ENCODE data around the gene KLHDC7B.
A peak's percentile ranks its signal among the peaks of the same experiment; 100 is the strongest.

KLHDC7B gene

DNA sequence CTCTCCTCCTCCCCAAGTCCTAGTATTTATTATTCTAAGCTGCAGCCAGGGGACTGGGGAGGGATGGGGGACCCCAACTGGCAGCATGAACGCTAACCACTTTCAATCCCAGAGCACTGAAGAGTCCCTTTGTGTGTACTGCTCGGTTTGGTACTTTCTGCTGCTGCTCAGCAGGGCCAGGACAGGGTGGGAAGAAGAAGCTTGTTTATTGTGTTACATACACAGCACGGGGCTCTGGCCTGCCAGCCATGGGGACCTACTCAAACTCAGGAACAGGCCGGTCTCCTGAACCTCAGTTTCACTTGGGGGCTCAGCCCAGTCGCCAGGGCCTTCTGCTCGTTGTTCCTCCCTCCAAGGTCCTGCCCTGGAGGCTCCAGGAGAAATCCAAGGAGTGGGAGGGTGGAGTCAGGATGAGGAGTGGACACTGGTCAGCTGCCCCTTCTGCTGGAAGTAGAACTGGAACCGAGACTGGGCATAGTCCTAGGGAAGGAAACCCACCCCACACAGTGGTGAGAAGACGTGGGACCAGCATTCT lies 33.1 kb downstream of the KLHDC7B start:
- no peaks in the 10 kb centered on the region for H3K36me3 ChIP-seq (ENCODE audit: insufficient read depth, low read length)
- no peaks in the 10 kb centered on the region for H3K9me3 ChIP-seq (ENCODE audit: insufficient read depth, low read depth, low read length)
- H3K4me3 ChIP-seq (ENCODE audit: low read length, poor library complexity, severe bottlenecking), result no peak overlapping the region
- no peaks in the 10 kb centered on the region for H3F3A ChIP-seq (ENCODE audit: low read depth)
- no peak overlapping the region for H3K9ac ChIP-seq (ENCODE audit: low read depth, low read length, poor library complexity, severe bottlenecking)
- peaks cover 24% of the 10 kb centered on the region for H3K79me2 ChIP-seq (ENCODE audit: insufficient read depth, low read length)
- no peak overlapping the region for H2AFZ ChIP-seq (ENCODE audit: low read length)
- peaks cover 17% of the 10 kb centered on the region for H3K4me1 ChIP-seq (ENCODE audit: insufficient read depth, low read length, poor library complexity, severe bottlenecking)
- TF ChIP-seq, protein P1, sequence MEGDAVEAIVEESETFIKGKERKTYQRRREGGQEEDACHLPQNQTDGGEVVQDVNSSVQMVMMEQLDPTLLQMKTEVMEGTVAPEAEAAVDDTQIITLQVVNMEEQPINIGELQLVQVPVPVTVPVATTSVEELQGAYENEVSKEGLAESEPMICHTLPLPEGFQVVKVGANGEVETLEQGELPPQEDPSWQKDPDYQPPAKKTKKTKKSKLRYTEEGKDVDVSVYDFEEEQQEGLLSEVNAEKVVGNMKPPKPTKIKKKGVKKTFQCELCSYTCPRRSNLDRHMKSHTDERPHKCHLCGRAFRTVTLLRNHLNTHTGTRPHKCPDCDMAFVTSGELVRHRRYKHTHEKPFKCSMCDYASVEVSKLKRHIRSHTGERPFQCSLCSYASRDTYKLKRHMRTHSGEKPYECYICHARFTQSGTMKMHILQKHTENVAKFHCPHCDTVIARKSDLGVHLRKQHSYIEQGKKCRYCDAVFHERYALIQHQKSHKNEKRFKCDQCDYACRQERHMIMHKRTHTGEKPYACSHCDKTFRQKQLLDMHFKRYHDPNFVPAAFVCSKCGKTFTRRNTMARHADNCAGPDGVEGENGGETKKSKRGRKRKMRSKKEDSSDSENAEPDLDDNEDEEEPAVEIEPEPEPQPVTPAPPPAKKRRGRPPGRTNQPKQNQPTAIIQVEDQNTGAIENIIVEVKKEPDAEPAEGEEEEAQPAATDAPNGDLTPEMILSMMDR (conservative IDR thresholded peaks at IDR 0.05; ENCODE audit: low read length), result no peak
- no peak for TF ChIP-seq EZH2phosphoT487 (IDR thresholded peaks at IDR 0.05; ENCODE audit: borderline replicate concordance)
- no peak overlapping the region for H3K4me2 ChIP-seq (ENCODE audit: low read depth, low read length, poor library complexity, severe bottlenecking)
- H3K9me2 ChIP-seq (replicated peaks; ENCODE audit: low read depth, low read length), result no peaks in the 10 kb centered on the region
- H4K20me1 ChIP-seq (ENCODE audit: insufficient read depth, low read length, poor library complexity, severe bottlenecking), result peaks cover 3% of the 10 kb centered on the region
- H3K27me3 ChIP-seq (ENCODE audit: insufficient read depth, low read length, poor library complexity, severe bottlenecking), result no peaks in the 10 kb centered on the region

DNA sequence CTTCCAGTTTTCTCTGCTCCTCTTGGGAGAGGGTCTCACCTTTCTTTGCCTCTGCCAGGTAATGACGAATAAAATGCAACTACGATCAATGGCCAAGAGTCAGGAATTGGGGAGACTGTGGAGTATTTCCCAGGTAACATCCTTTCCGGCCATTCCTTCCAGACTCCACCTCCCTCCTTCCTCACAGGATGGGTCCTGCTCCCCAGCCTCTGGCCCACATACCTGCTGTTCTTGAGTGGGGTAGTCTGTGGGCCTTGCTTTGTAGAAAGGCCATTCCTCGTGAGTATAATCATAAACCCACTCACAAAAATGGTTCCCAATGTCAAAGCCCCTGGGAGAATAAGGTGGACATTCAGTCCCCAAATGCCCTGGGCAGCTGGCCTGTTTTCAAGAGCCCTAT lies 34.1 kb downstream of the KLHDC7B start:
- H3K4me2 ChIP-seq (ENCODE audit: low read depth, low read length, poor library complexity, severe bottlenecking), result no peak overlapping the region
- no peak overlapping the region for H3K4me3 ChIP-seq (ENCODE audit: low read length, poor library complexity, severe bottlenecking)
- no peaks in the 10 kb centered on the region for H3K36me3 ChIP-seq (ENCODE audit: insufficient read depth, low read length)
- H3K4me1 ChIP-seq (ENCODE audit: insufficient read depth, low read length, poor library complexity, severe bottlenecking), result peaks cover 18% of the 10 kb centered on the region
- no peaks in the 10 kb centered on the region for H3K27me3 ChIP-seq (ENCODE audit: insufficient read depth, low read length, poor library complexity, severe bottlenecking)
- no peak overlapping the region for H2AFZ ChIP-seq (ENCODE audit: low read length)
- TF ChIP-seq, protein P1 (conservative IDR thresholded peaks at IDR 0.05; ENCODE audit: low read length), result no peak
- TF ChIP-seq EZH2phosphoT487 (IDR thresholded peaks at IDR 0.05; ENCODE audit: borderline replicate concordance), result no peak
- H3K9me2 ChIP-seq (replicated peaks; ENCODE audit: low read depth, low read length), result no peaks in the 10 kb centered on the region
- no peaks in the 10 kb centered on the region for H3F3A ChIP-seq (ENCODE audit: low read depth)
- peaks cover 3% of the 10 kb centered on the region for H4K20me1 ChIP-seq (ENCODE audit: insufficient read depth, low read length, poor library complexity, severe bottlenecking)
- H3K79me2 ChIP-seq (ENCODE audit: insufficient read depth, low read length), result peaks cover 24% of the 10 kb centered on the region
- H3K9ac ChIP-seq (ENCODE audit: low read depth, low read length, poor library complexity, severe bottlenecking), result no peak overlapping the region
- no peaks in the 10 kb centered on the region for H3K9me3 ChIP-seq (ENCODE audit: insufficient read depth, low read depth, low read length)

DNA sequence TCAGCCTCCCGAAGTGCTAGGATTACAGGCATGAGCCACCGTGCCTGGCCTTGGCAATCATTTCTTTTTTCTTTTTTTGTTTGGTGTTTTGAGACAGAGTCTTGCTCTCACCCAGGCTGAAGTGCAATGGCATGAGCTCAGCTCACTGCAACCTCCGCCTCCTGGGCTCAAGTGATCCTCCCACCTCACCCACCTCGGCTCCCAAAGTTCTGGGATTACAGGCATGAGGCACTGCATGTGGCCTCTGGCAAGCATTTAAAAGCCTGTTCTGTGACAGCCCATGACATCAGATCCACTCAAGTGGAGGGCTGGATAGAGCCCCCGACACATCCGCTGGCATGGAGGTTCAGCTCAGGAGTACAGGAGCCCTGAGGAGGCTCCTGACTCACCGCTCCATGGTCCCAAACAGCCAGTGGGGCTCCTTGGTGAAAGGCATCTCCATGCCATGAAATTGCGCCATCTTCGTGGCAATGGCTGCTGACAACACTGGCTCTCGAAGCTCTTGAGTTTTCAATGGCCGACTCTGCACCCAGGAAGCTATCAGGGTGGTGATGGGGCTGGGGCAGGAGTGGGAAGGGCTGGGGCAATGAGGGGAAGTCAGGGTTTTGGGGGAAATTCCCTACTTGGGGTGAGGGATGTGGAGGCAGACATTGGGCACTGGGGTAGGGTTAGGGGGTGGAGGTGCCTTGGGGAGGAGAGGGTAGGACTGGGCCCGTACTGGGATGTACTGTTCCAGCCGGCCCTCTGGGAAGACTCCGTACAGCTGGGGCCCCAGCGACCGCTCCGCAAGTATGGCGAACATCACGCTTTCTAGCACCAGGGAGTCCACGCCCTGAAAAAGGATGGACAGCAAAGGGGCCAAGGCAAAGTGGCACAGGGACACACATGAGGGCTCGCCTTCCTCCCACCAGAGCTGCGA lies 35.6 kb downstream of the KLHDC7B start:
- H4K20me1 ChIP-seq (ENCODE audit: insufficient read depth, low read length, poor library complexity, severe bottlenecking), result peaks cover 3% of the 10 kb centered on the region
- H3K27me3 ChIP-seq (ENCODE audit: insufficient read depth, low read length, poor library complexity, severe bottlenecking), result no peaks in the 10 kb centered on the region
- no peaks in the 10 kb centered on the region for H3K9me3 ChIP-seq (ENCODE audit: insufficient read depth, low read depth, low read length)
- peaks cover 24% of the 10 kb centered on the region for H3K79me2 ChIP-seq (ENCODE audit: insufficient read depth, low read length)
- H3K9ac ChIP-seq (ENCODE audit: low read depth, low read length, poor library complexity, severe bottlenecking), result peak overlapping the region; percentile 94
- H3K9me2 ChIP-seq (replicated peaks; ENCODE audit: low read depth, low read length), result no peaks in the 10 kb centered on the region
- no peak for TF ChIP-seq EZH2phosphoT487 (IDR thresholded peaks at IDR 0.05; ENCODE audit: borderline replicate concordance)
- TF ChIP-seq, protein P1 (conservative IDR thresholded peaks at IDR 0.05; ENCODE audit: low read length), result no peak
- peak overlapping the region; percentile 97 for H3K4me2 ChIP-seq (ENCODE audit: low read depth, low read length, poor library complexity, severe bottlenecking)
- H3K4me3 ChIP-seq (ENCODE audit: low read length, poor library complexity, severe bottlenecking), result peak overlapping the region; percentile 93
- no peaks in the 10 kb centered on the region for H3F3A ChIP-seq (ENCODE audit: low read depth)
- peaks cover 28% of the 10 kb centered on the region for H3K4me1 ChIP-seq (ENCODE audit: insufficient read depth, low read length, poor library complexity, severe bottlenecking)
- H3K36me3 ChIP-seq (ENCODE audit: insufficient read depth, low read length), result no peaks in the 10 kb centered on the region
- H2AFZ ChIP-seq (ENCODE audit: low read length), result no peak overlapping the region

All from Loucy (cell line).